ENCODE measurements around the gene CSF2. TPM values are rescaled to one million over a fixed set of nuclear protein-coding genes. Genes with fewer than 3 reads are reported as not detected.
A peak's percentile ranks its signal among the peaks of the same experiment; 100 is the strongest.

The CSF2 gene
- total RNA-seq, 1 donor from 2014 or later: not detected

DNA sequence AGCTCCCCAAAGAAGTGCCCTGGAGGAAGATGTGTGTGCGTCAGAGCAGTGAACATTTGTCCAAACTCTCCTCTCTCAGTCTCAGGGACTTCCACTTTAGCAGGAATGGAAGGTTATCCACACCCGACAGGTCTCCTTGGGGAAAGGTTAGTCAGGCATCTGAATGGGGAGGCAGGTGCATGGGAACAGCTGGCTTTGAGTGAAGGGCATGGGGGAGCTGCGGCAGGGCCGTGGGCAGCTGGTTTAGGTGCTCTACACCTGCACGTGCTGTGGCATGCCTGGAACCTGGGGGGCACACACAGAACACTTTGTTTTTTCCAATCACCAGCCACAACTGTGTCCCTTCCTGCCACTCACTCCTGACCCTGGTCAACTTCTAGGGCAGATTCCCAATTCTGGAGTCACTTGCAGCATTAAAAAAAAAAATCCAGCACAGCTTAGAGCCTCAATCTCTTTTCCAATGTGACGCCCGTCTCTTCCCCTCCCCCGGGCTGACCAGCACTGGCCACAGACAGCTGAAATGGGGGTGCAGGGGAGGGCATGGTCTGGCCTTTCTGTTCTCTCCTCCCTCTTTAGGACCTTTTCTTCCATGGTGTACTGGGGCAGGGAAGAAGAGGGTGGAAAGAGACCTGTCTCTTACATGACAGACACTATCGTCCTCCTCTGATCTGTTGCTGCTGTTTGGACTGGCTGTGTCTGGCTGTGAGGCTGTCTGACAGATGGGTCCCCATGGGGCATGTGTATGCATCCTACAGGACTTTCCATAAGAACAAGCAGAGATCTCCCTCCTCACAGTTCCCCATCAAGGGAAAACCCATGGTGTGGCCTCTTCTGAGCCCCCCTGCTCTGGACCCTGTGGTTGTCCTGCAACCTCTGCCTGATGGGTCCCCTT lies 22.7 kb upstream of the CSF2 start:
- H3K27ac ChIP-seq (replicated peaks): no peak overlapping the region
- TF ChIP-seq, protein P1, sequence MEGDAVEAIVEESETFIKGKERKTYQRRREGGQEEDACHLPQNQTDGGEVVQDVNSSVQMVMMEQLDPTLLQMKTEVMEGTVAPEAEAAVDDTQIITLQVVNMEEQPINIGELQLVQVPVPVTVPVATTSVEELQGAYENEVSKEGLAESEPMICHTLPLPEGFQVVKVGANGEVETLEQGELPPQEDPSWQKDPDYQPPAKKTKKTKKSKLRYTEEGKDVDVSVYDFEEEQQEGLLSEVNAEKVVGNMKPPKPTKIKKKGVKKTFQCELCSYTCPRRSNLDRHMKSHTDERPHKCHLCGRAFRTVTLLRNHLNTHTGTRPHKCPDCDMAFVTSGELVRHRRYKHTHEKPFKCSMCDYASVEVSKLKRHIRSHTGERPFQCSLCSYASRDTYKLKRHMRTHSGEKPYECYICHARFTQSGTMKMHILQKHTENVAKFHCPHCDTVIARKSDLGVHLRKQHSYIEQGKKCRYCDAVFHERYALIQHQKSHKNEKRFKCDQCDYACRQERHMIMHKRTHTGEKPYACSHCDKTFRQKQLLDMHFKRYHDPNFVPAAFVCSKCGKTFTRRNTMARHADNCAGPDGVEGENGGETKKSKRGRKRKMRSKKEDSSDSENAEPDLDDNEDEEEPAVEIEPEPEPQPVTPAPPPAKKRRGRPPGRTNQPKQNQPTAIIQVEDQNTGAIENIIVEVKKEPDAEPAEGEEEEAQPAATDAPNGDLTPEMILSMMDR (IDR thresholded peaks at IDR 0.05; ENCODE audit: borderline replicate concordance): no peak
- no peaks in the 10 kb centered on the region for H3K9me3 ChIP-seq (replicated peaks)
- no peak overlapping the region for H3K4me3 ChIP-seq
- no peaks in the 10 kb centered on the region for H3K36me3 ChIP-seq
- peak; percentile 2 for DNase-seq
- H3K4me1 ChIP-seq: no peaks in the 10 kb centered on the region
- intact Hi-C loops (cut with micrococcal nuclease): no loop called here
- H3K27me3 ChIP-seq (ENCODE audit: low read depth): peaks cover 11% of the 10 kb centered on the region

DNA sequence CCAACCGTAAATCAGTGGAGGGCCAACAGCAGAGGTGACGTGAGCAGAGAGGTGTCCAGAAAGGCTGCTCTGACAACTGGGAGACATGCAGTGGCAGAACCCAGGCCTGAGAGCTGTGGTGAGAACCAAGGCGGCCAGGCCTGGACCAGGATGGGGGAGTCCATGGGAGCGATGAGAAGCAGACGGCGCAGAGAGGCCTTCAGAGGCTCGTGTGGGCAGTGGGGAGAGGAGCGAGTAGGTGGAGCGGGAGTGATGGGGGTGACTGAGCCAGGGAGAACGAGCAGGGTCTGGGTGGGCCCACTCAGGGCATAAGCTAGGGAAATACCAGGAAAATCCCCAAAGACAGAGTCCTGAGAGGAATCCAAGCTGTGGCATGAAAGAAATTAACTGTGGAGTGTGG lies 21.1 kb upstream of the CSF2 start:
- intact Hi-C loops (cut with micrococcal nuclease): no loop called here
- no peaks in the 10 kb centered on the region for H3K4me1 ChIP-seq
- no peaks in the 10 kb centered on the region for H3K9me3 ChIP-seq (replicated peaks)
- TF ChIP-seq, protein P1 (IDR thresholded peaks at IDR 0.05; ENCODE audit: borderline replicate concordance): no peak
- no peaks in the 10 kb centered on the region for H3K36me3 ChIP-seq
- no peak overlapping the region for H3K4me3 ChIP-seq
- no peak overlapping the region for H3K27ac ChIP-seq (replicated peaks)
- peaks cover 11% of the 10 kb centered on the region for H3K27me3 ChIP-seq (ENCODE audit: low read depth)
- DNase-seq: peak; percentile 12

DNA sequence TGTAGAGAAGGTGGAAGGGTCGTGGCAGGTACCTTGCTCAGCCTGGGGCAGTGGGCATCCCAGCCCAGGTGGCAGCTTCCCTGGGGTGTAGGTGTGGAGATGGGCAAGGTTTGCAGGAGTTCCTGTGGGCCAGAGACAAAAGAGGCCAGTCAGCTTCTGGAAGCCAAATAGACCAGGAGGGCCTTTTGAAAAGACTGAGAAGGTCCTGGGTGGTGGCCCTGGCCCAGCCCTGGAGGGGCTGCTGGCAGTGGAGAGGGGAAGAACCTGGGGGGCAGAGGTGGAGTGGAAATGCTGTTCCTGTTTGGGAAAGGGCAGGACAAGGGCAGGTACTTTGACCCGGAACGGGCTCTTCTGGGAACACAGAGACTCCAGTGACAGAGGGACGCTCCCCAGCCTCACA lies 20.1 kb upstream of the CSF2 start:
- DNase-seq: peak; percentile 3
- no peak overlapping the region for H3K27ac ChIP-seq (replicated peaks)
- H3K4me1 ChIP-seq: no peaks in the 10 kb centered on the region
- intact Hi-C loops (cut with micrococcal nuclease): no loop called here
- peaks cover 11% of the 10 kb centered on the region for H3K27me3 ChIP-seq (ENCODE audit: low read depth)
- H3K4me3 ChIP-seq: no peak overlapping the region
- TF ChIP-seq, protein P1 (IDR thresholded peaks at IDR 0.05; ENCODE audit: borderline replicate concordance): no peak
- no peaks in the 10 kb centered on the region for H3K36me3 ChIP-seq
- no peaks in the 10 kb centered on the region for H3K9me3 ChIP-seq (replicated peaks)

DNA sequence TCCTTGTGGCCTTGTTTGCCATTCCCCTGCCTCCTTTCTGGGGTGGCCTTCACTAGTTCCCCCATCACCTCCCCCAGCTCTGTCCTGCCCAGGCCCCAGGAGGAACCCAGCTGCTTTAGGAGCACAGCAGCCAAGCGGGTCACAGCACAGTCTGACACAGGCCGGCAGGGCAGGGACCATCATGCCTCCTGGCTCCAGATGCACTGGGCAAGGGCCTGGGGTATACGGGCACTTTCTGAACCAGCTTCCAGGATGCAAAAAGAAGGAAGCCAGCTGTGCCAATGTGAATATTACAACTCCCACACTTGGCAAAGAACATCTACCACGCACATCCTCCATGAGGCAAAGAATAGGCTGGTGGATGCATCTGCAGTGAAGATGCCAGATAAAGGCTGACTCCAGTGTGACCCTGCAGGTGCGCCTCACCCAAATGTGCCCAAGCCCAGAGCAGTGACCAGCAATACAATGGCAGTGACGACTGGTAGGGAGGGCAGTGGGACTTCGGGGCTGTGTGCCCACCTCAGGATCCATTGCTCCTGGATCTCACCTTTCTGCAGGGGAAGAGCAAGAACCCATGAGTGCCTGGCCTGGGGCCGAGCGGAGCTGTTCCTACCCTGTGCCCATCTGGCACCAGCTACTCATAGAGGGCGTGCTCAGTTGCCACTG lies 19.4 kb upstream of the CSF2 start:
- Histone ChIP-seq H3K4me3 (no peak overlapping the region), H3K27ac (replicated peaks) (no peak overlapping the region), H3K36me3 (no peaks in the 10 kb centered on the region), H3K4me1 (no peaks in the 10 kb centered on the region), H3K27me3 (ENCODE audit: low read depth) (peaks cover 11% of the 10 kb centered on the region), H3K9me3 (replicated peaks) (no peaks in the 10 kb centered on the region)
- peak; percentile 4 for DNase-seq
- TF ChIP-seq, protein P1 (IDR thresholded peaks at IDR 0.05; ENCODE audit: borderline replicate concordance): no peak
- intact Hi-C loops (cut with micrococcal nuclease): no loop called here

DNA sequence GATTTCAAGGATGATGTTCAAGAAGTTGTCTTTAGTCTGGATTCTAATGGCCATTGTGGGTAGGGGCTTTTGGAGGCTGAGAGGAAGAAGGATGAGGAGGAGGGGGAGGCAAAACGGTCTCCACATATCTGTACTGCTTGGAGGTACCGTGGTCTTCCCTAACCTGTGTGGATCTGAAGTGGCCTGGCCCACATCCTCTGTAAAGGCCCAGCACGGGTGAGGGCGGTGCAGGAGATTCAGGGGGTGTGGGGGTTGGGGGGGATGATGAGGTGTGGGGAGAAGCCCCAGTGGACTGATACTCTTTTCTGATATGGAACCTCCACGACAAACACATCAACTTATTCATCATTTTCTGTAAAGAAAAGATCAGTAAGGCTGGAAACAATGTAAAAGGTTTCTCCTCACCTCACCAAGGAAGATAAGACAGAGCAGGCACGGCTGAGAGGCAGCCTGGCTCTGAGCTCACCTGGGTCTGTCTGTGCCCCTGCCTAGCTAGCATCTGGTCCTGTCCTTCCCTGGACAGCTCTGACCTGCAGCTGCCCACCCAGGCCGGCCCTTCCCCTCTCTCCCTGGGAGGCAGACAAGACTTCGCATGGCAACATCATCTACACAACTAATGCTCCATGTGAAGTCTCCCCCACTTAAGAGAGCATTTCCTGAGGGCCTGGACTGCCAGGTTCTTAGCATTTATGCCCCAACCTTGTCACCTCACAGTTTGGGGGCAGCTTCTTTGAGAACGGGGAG lies 18.7 kb upstream of the CSF2 start:
- H3K4me1 ChIP-seq: no peaks in the 10 kb centered on the region
- intact Hi-C loops (cut with micrococcal nuclease): no loop called here
- TF ChIP-seq, protein P1 (IDR thresholded peaks at IDR 0.05; ENCODE audit: borderline replicate concordance): no peak
- DNase-seq: peak; percentile 1
- no peaks in the 10 kb centered on the region for H3K9me3 ChIP-seq (replicated peaks)
- no peaks in the 10 kb centered on the region for H3K36me3 ChIP-seq
- H3K27me3 ChIP-seq (ENCODE audit: low read depth): peaks cover 11% of the 10 kb centered on the region
- no peak overlapping the region for H3K27ac ChIP-seq (replicated peaks)
- H3K4me3 ChIP-seq: no peak overlapping the region
